ENCODE measurements around the gene ACSM2B.
"Not testable (repeated sequence)": the region's sequence is repeated elsewhere in the genome, so short reads cannot be mapped to it uniquely, and the experiment has no call there.

DNA sequence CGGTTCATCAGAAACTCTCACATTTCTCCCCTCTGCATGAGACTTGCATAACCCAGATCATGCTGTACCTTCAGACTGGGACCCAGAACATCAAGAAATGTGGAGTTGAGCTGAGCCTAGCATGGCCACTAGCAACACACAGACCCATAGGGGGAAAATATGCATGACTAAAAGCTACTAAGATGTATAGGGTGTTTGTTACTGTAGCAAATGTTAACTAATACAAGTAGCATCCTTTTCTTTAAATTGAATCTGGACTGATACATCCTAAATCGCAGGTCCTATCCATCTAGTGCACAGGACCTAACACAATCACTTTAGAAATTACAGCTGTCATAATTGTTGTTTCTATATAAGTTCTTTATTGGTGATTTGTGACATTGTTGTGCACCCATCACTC is 10.8 kb downstream of the ACSM2B start:
- not testable (repeated sequence) for TF ChIP-seq POLR2AphosphoS5, POLR2A (IDR thresholded peaks at IDR 0.05)
- TF ChIP-seq, protein P1, sequence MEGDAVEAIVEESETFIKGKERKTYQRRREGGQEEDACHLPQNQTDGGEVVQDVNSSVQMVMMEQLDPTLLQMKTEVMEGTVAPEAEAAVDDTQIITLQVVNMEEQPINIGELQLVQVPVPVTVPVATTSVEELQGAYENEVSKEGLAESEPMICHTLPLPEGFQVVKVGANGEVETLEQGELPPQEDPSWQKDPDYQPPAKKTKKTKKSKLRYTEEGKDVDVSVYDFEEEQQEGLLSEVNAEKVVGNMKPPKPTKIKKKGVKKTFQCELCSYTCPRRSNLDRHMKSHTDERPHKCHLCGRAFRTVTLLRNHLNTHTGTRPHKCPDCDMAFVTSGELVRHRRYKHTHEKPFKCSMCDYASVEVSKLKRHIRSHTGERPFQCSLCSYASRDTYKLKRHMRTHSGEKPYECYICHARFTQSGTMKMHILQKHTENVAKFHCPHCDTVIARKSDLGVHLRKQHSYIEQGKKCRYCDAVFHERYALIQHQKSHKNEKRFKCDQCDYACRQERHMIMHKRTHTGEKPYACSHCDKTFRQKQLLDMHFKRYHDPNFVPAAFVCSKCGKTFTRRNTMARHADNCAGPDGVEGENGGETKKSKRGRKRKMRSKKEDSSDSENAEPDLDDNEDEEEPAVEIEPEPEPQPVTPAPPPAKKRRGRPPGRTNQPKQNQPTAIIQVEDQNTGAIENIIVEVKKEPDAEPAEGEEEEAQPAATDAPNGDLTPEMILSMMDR (IDR thresholded peaks at IDR 0.05) = not testable (repeated sequence)
